Gastroesophageal sphincter (tissue), 3 donors: Measurements from ENCODE around the gene GSTO2.

Experiments
- EP300 ChIP-seq: sonication (generic); formaldehyde crosslinking; IDR thresholded peaks from one replicate; pipeline ENCODE4 v1.6.1; 2017; ENCODE audit warnings: antibody characterized with exemption, mild to moderate bottlenecking
- POLR2A ChIP-seq, 2 donors: fragments of 450-650 bp; IDR thresholded peaks; one replicate each; pipeline ENCODE4 v1.6.1; 2017; ENCODE audit warnings: antibody characterized with exemption in 2 of 2, mild to moderate bottlenecking in 2 of 2, moderate library complexity in 1 of 2
- POLR2AphosphoS5 ChIP-seq: sonication (generic); formaldehyde crosslinking; IDR thresholded peaks from one replicate; pipeline ENCODE4 v1.6.1; 2017; ENCODE audit warnings: antibody characterized with exemption
- TF ChIP-seq, protein P1 (sequence below), 4 experiments: fragments of 200-600 bp in 2 of 4; fragments of 450-650 bp in 2 of 4; sonication (generic) in 1 of 4; IDR thresholded peaks; one replicate each; pipeline ENCODE4 v1.5.1; 2017 to 2019; ENCODE audit warnings: antibody characterized with exemption in 4 of 4, mild to moderate bottlenecking in 2 of 4, moderate library complexity in 2 of 4

GRCh38 chr10:104297697-104298660 lies 29.0 kb downstream of the GSTO2 start:
- TF ChIP-seq, protein P1, sequence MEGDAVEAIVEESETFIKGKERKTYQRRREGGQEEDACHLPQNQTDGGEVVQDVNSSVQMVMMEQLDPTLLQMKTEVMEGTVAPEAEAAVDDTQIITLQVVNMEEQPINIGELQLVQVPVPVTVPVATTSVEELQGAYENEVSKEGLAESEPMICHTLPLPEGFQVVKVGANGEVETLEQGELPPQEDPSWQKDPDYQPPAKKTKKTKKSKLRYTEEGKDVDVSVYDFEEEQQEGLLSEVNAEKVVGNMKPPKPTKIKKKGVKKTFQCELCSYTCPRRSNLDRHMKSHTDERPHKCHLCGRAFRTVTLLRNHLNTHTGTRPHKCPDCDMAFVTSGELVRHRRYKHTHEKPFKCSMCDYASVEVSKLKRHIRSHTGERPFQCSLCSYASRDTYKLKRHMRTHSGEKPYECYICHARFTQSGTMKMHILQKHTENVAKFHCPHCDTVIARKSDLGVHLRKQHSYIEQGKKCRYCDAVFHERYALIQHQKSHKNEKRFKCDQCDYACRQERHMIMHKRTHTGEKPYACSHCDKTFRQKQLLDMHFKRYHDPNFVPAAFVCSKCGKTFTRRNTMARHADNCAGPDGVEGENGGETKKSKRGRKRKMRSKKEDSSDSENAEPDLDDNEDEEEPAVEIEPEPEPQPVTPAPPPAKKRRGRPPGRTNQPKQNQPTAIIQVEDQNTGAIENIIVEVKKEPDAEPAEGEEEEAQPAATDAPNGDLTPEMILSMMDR (IDR thresholded peaks at IDR 0.05): peak in 2 of 4 experiments; percentile 22 to 37
- TF ChIP-seq POLR2AphosphoS5: no peak
- TF ChIP-seq POLR2A (IDR thresholded peaks at IDR 0.05): no peak
- TF ChIP-seq EP300: no peak
